Karpas-422 (cell line): ENCODE results near the gene C7orf33. TPM values are rescaled to one million over a fixed set of nuclear protein-coding genes. Genes with fewer than 3 reads are reported as not detected.

Experiments
- DNase-seq: peaks from one replicate; pipeline ENCODE4 v3.0.0-alpha.2; 2015
- H2AFZ ChIP-seq: fragments of 200-600 bp; sonication (generic); 2 replicates; pipeline ENCODE4 v1.6.1; 2014; ENCODE audit warnings: antibody characterized with exemption, low read length, mixed read lengths
- H3K27ac ChIP-seq: fragments of 200-600 bp; sonication (generic); 2 replicates; pipeline ENCODE4 v1.5.1; 2014; ENCODE audit warnings: mild to moderate bottlenecking, low read length, moderate library complexity
- H3K27me3 ChIP-seq: fragments of 200-600 bp; sonication (generic); 2 replicates; pipeline ENCODE4 v1.6.1; 2014; ENCODE audit warnings: low read length, mixed read lengths
- H3K36me3 ChIP-seq: fragments of 200-600 bp; sonication (generic); 2 replicates; pipeline ENCODE4 v1.6.1; 2014; ENCODE audit warnings: low read length, mixed read lengths; ENCODE audit not compliant: insufficient read depth
- H3K4me1 ChIP-seq: fragments of 200-600 bp; sonication (generic); 2 replicates; pipeline ENCODE4 v1.6.1; 2014; ENCODE audit warnings: mild to moderate bottlenecking, low read length, mixed read lengths
- H3K4me2 ChIP-seq: fragments of 200-600 bp; sonication (generic); 2 replicates; pipeline ENCODE4 v1.6.1; 2014; ENCODE audit warnings: low read length, low read depth, mild to moderate bottlenecking; ENCODE audit not compliant: poor library complexity, severe bottlenecking
- H3K4me3 ChIP-seq: fragments of 200-600 bp; sonication (generic); 2 replicates; pipeline ENCODE4 v1.5.1; 2014; ENCODE audit warnings: mild to moderate bottlenecking, antibody characterized with exemption, low read length, mixed read lengths
- H3K79me2 ChIP-seq: fragments of 200-600 bp; sonication (generic); 2 replicates; pipeline ENCODE4 v1.6.1; 2014; ENCODE audit warnings: mild to moderate bottlenecking, low read length, mixed read lengths
- H3K9ac ChIP-seq: fragments of 200-600 bp; sonication (generic); 2 replicates; pipeline ENCODE4 v1.6.0; 2014; ENCODE audit warnings: low read length
- H3K9me2 ChIP-seq: fragments of 200-600 bp; sonication (generic), shearing (Covaris generic); replicated peaks from 2 replicates; pipeline ENCODE4 v1.6.0; 2014; ENCODE audit warnings: mild to moderate bottlenecking, low read length, moderate library complexity; ENCODE audit not compliant: insufficient read depth
- H3K9me3 ChIP-seq: fragments of 300-700, 200-600 bp; sonication (generic); 2 replicates; pipeline ENCODE4 v1.6.1; 2014; ENCODE audit warnings: low read length, mixed read lengths
- H4K20me1 ChIP-seq: fragments of 200-600 bp; sonication (generic); 2 replicates; pipeline ENCODE4 v1.6.1; 2014; ENCODE audit warnings: mild to moderate bottlenecking, antibody characterized with exemption, low read length, low read depth; ENCODE audit not compliant: insufficient read depth
- total RNA-seq: library from RNA; depleted of rRNA; stranded (reverse); fragments of >200 nt; shearing (Covaris generic); gene quantifications from 2 replicates; pipeline ENCODE4 v1.2.3, GENCODE V29; 2014; ENCODE audit warnings: low replicate concordance

C7orf33 gene
- total RNA-seq, 1 experiment from 2014 or later: not detected

DNA sequence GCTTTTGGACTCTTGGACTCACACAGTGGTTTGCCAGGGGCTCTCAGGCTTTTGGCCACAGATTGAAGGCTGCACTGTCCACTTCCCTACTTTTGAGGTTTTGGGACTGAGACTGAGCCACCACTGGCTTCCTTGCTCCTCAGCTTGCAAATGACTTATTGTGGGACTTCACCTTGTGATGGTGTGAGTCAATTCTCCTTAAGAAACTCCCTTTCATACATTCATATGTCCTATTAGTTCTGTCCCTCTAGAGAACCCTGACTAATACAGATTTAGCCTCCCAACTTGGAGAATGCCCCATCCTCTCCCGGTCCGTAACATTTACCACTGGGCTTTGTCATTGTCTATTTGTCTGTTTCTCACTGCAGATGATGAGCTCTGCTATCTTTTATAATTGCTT, 55.3 kb downstream of the C7orf33 start:
- no peaks in the 10 kb centered on the region for H3K27me3 ChIP-seq
- H3K27ac ChIP-seq: no peak overlapping the region
- H3K36me3 ChIP-seq: no peaks in the 10 kb centered on the region
- H3K4me3 ChIP-seq: no peak overlapping the region
- H3K79me2 ChIP-seq: no peaks in the 10 kb centered on the region
- no peak overlapping the region for H2AFZ ChIP-seq
- no peak overlapping the region for H3K9ac ChIP-seq
- no peaks in the 10 kb centered on the region for H4K20me1 ChIP-seq
- H3K9me3 ChIP-seq: no peaks in the 10 kb centered on the region
- H3K9me2 ChIP-seq: no peaks in the 10 kb centered on the region
- H3K4me1 ChIP-seq: no peaks in the 10 kb centered on the region
- DNase-seq: no peak
- no peak overlapping the region for H3K4me2 ChIP-seq

DNA sequence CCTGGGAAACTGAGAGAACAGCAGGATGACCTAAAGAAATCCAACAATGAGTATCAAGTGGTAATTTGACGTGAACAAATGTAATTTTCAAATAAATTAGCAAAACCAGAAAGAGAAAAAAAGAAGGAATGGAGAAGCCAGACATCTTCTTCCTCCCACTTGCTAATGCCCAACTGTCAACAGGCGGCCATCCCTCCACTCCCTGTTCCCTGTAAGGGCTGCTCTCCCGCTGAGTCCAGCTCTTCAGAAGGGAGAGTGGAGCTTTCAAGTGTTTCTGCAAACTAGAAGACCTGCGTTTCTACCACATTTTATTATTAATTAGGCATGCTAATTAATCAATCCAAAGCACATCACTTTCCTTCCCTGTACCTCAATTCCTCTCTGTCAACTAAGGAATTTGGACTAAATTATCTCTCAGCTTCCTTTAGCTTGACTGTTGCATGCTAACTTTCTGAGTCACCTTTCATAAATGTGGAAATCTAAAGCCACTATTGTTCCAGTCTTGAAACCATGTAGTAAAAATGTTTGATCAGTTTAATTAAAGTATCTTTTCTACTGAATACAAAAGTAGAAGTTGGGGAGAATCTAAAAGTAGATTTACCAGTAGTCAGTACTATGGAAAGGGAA, 59.8 kb downstream of the C7orf33 start:
- no peak overlapping the region for H3K9ac ChIP-seq
- H3K4me2 ChIP-seq: no peak overlapping the region
- H3K9me2 ChIP-seq: no peaks in the 10 kb centered on the region
- no peaks in the 10 kb centered on the region for H3K27me3 ChIP-seq
- no peaks in the 10 kb centered on the region for H3K79me2 ChIP-seq
- H3K36me3 ChIP-seq: no peaks in the 10 kb centered on the region
- H4K20me1 ChIP-seq: no peaks in the 10 kb centered on the region
- H3K9me3 ChIP-seq: no peaks in the 10 kb centered on the region
- H3K4me3 ChIP-seq: no peak overlapping the region
- no peak overlapping the region for H2AFZ ChIP-seq
- no peaks in the 10 kb centered on the region for H3K4me1 ChIP-seq
- no peak for DNase-seq
- no peak overlapping the region for H3K27ac ChIP-seq

DNA sequence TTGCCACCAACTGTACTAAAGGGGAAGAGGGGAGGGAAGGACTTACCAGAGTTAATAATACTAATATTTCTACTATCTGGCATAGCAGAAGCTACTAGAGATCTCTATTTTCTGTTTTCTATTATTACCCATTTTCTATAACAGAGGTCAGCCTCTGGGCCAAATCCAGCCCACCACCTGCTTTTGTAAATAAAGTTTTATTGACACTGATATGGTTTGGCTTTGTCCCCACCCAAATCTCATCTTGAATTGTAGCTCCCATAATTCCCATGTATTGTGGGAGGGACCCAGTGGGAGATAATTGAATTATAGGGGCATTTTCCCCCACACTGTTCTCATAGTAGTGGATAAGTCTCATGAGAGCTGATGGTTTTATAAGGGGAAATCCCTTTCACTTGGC, 62.2 kb downstream of the C7orf33 start:
- Histone ChIP-seq H4K20me1 (no peaks in the 10 kb centered on the region), H3K4me3 (no peak overlapping the region), H2AFZ (no peak overlapping the region), H3K36me3 (no peaks in the 10 kb centered on the region), H3K4me2 (no peak overlapping the region), H3K9me3 (no peaks in the 10 kb centered on the region), H3K79me2 (no peaks in the 10 kb centered on the region), H3K9ac (no peak overlapping the region), H3K27me3 (no peaks in the 10 kb centered on the region), H3K27ac (no peak overlapping the region), H3K4me1 (no peaks in the 10 kb centered on the region), H3K9me2 (no peaks in the 10 kb centered on the region)
- DNase-seq: no peak

DNA sequence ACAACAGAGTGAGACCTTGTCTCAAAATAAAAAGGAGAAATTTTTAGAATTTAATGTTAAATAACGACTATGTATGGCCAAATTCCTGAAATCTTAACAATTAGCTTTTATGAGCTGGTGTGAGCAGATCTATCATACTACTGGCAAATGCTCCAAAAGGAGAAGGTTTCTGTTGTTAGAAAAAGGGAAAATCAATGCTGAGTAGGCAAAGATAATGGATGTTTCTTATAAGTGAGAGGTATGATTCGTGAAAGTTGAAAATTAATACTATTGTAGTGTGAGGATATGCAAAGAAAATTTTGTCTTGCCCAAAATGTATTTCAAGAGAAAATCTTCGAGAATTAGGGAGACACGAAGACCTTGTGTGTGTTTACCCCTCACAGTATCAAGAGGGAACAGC, 67.4 kb downstream of the C7orf33 start:
- no peak overlapping the region for H3K9ac ChIP-seq
- H3K4me1 ChIP-seq: no peaks in the 10 kb centered on the region
- H3K9me3 ChIP-seq: no peaks in the 10 kb centered on the region
- no peaks in the 10 kb centered on the region for H4K20me1 ChIP-seq
- H3K4me3 ChIP-seq: no peak overlapping the region
- DNase-seq: no peak
- H3K4me2 ChIP-seq: no peak overlapping the region
- H3K27ac ChIP-seq: no peak overlapping the region
- H3K27me3 ChIP-seq: no peaks in the 10 kb centered on the region
- H3K79me2 ChIP-seq: no peaks in the 10 kb centered on the region
- H2AFZ ChIP-seq: no peak overlapping the region
- H3K9me2 ChIP-seq: no peaks in the 10 kb centered on the region
- H3K36me3 ChIP-seq: no peaks in the 10 kb centered on the region

DNA sequence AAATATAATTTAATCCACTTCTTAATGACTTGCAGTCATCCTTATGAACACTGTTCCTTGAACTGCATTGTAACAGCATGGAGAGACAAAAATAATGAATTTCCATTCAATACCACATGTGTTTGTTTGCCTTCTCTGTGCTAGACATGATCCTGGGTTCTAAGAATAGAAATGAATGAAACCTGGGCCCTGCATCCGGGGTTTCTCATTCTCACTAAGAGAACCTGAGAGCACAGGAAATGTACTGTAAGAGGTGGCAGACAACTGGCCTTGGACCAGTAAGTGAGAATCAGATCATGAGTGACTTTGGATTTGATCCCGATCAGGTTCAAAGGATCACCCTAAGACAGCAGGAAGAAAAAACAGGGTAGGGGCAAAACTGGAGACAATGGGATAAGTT, 70.9 kb downstream of the C7orf33 start:
- no peak overlapping the region for H3K9ac ChIP-seq
- no peak overlapping the region for H3K4me3 ChIP-seq
- H3K4me2 ChIP-seq: no peak overlapping the region
- no peak for DNase-seq
- no peaks in the 10 kb centered on the region for H3K9me3 ChIP-seq
- no peaks in the 10 kb centered on the region for H3K79me2 ChIP-seq
- H3K27ac ChIP-seq: no peak overlapping the region
- no peaks in the 10 kb centered on the region for H3K9me2 ChIP-seq
- no peaks in the 10 kb centered on the region for H3K27me3 ChIP-seq
- H3K36me3 ChIP-seq: no peaks in the 10 kb centered on the region
- H4K20me1 ChIP-seq: no peaks in the 10 kb centered on the region
- H2AFZ ChIP-seq: no peak overlapping the region
- H3K4me1 ChIP-seq: no peaks in the 10 kb centered on the region

DNA sequence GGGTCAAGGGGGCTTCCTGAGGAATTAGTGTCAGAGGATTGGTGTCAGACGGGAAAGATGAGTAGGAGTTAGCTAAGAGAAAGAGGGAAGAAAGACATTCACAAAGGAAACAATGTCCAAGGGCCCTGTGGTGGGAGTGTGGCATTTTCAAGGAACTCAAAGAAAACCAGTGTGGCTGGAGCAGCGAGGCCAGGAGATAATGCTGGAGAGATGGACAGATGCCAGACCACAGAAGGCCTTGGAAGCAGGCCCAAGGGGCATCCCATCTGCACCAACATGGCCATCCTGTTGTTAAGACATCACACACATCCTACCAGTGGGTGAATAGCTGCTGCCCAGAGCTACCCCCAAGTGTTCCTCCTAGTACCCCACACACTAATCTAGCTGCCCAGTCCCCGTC, 72.1 kb downstream of the C7orf33 start:
- H3K4me2 ChIP-seq: no peak overlapping the region
- no peaks in the 10 kb centered on the region for H3K79me2 ChIP-seq
- no peak overlapping the region for H3K27ac ChIP-seq
- DNase-seq: no peak
- H3K36me3 ChIP-seq: no peaks in the 10 kb centered on the region
- H3K27me3 ChIP-seq: no peaks in the 10 kb centered on the region
- H4K20me1 ChIP-seq: no peaks in the 10 kb centered on the region
- no peak overlapping the region for H3K4me3 ChIP-seq
- no peak overlapping the region for H2AFZ ChIP-seq
- no peaks in the 10 kb centered on the region for H3K4me1 ChIP-seq
- H3K9me2 ChIP-seq: no peaks in the 10 kb centered on the region
- no peaks in the 10 kb centered on the region for H3K9me3 ChIP-seq
- no peak overlapping the region for H3K9ac ChIP-seq

DNA sequence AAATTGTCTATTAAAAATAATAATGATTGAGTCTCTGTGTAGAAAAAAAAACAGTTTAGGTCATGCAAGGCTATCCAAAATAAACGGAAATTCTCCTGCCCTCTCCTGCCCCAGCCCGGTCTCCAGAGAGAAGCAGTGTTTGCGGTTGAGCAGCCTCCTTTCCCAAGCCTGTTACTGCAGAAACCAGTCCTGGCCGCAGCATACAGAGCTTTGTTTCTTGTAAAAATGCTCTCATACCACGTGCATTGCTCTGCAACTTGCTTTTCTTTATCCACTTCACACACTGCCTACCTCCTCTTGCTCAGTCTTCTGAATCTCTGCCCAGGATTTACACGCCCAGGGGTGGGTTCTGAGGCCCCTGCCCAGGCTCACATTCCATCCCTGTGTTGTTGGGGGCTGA, 73.8 kb downstream of the C7orf33 start:
- H4K20me1 ChIP-seq: no peaks in the 10 kb centered on the region
- H3K4me1 ChIP-seq: no peaks in the 10 kb centered on the region
- H3K27ac ChIP-seq: no peak overlapping the region
- H3K4me2 ChIP-seq: no peak overlapping the region
- DNase-seq: no peak
- no peaks in the 10 kb centered on the region for H3K27me3 ChIP-seq
- no peaks in the 10 kb centered on the region for H3K36me3 ChIP-seq
- no peaks in the 10 kb centered on the region for H3K9me2 ChIP-seq
- no peak overlapping the region for H3K4me3 ChIP-seq
- H3K9ac ChIP-seq: no peak overlapping the region
- no peaks in the 10 kb centered on the region for H3K79me2 ChIP-seq
- H2AFZ ChIP-seq: no peak overlapping the region
- no peaks in the 10 kb centered on the region for H3K9me3 ChIP-seq

DNA sequence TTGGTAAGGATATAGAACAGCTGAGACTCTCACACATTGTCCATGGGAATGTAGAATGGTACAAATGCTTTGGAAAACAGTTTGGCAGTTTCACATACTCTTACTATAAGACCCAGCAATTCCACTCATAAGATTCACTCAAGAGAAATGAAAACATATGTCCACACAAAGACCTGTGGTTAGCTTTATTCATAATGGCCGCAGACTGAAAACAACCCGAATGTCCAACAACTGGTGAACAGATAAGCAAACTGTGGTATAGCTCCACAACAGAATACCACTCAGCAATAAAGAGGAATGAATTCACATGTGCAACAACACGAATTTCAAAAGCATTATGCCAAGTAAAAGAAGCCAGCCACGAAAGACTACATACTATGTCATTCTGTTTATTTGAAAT, 74.7 kb downstream of the C7orf33 start:
- Histone ChIP-seq H3K9me3 (no peaks in the 10 kb centered on the region), H3K36me3 (no peaks in the 10 kb centered on the region)

More for the DNA sequence above, 74.7 kb downstream of the C7orf33 start:
- Histone ChIP-seq H3K27me3 (no peaks in the 10 kb centered on the region), H3K4me3 (no peak overlapping the region), H3K9ac (no peak overlapping the region), H4K20me1 (no peaks in the 10 kb centered on the region), H2AFZ (no peak overlapping the region), H3K9me2 (no peaks in the 10 kb centered on the region), H3K79me2 (no peaks in the 10 kb centered on the region), H3K4me2 (no peak overlapping the region), H3K27ac (no peak overlapping the region), H3K4me1 (no peaks in the 10 kb centered on the region)
- DNase-seq: no peak
